Adrenal gland (tissue), 12 donors: ENCODE results near the gene C9. TPM values are rescaled to one million over a fixed set of nuclear protein-coding genes. Genes with fewer than 3 reads are reported as not detected.

ENCODE experiments used
- DNase-seq, 7 donors: peaks; one replicate each; pipeline ENCODE4 v3.0.0-alpha.2; 2019 to 2020
- H3K27ac ChIP-seq, 5 donors: fragments of 200-600 bp; sonication (generic) in 4 of 5; 1 replicate in 3 of 5; 2 replicates in 2 of 5; pipeline versions ENCODE4 v1.5.1 to v1.8.0; 2016 to 2020; ENCODE audit warnings: mild to moderate bottlenecking in 1 of 5
- H3K27me3 ChIP-seq: fragments of 200-600 bp; 2 replicates; pipeline ENCODE4 v1.8.0; 2021
- H3K36me3 ChIP-seq, 2 donors: fragments of 200-600 bp; replicated peaks in 1 of 2; 1 replicate in 1 of 2; 2 replicates in 1 of 2; pipeline versions ENCODE4 v1.5.1 to v1.8.0; 2018 to 2022
- H3K4me1 ChIP-seq, 2 donors: fragments of 200-600 bp; replicated peaks in 1 of 2; 1 replicate in 1 of 2; 2 replicates in 1 of 2; pipeline versions ENCODE4 v1.5.1 to v1.8.0; 2018 to 2021
- H3K4me3 ChIP-seq, 4 donors: fragments of 200-600 bp; sonication (generic) in 3 of 4; one replicate each; pipeline ENCODE4 v1.5.1; 2016 to 2018
- H3K9me3 ChIP-seq, 3 donors: fragments of 200-600 bp; sonication (generic) in 1 of 3; replicated peaks in 1 of 3; 1 replicate in 2 of 3; 2 replicates in 1 of 3; pipeline versions ENCODE4 v1.5.1 to v1.8.0; 2016 to 2021
- POLR2A ChIP-seq, 2 donors: fragments of 450-650 bp; IDR thresholded peaks; one replicate each; pipeline ENCODE4 v1.6.1; 2017; ENCODE audit warnings: antibody characterized with exemption in 2 of 2, mild to moderate bottlenecking in 2 of 2, moderate library complexity in 1 of 2
- WGBS, 4 donors: extraction: QIAGEN DNeasy Blood & Tissue Kit in 2 of 4; methylation state at CpG; one replicate each; pipeline versions ENCODE4 v1.1.5 to v1.1.7; 2013 to 2017; 5-methylcytosine and 5-hydroxymethylcytosine counted together
- intact Hi-C, 2 donors: fragments of 100-400 bp; cut with DNase I; formaldehyde crosslinking; loops; one replicate each; pipeline versions ENCODE4 v1.14.1 to v1.15.0; 2022 to 2023
- polyA plus RNA-seq, 3 donors: library from polyadenylated mRNA; stranded (reverse); fragments of 200-250 nt in 2 of 3; fragments of 350-450 nt in 1 of 3; fragmentation: Illumina TruSeq in 1 of 3; extraction: RNeasy Lipid Tissue Mini Kit (QIAGEN cat#74804) in 1 of 3; gene quantifications; one replicate each; pipeline ENCODE4 v1.2.3, GENCODE V29; 2013 to 2014
- total RNA-seq, 9 donors: library from RNA; depleted of rRNA in 4 of 9; stranded (reverse); fragments of >200 nt in 4 of 9; fragments of 120-200 nt in 1 of 9; fragmentation: NEBNext Ultra II Directional in 1 of 9; extraction: Animal tissue kit (Norgen Biotek cat#: 25700) in 1 of 9; gene quantifications; one replicate each; pipeline versions ENCODE4 v1.1.0 to v1.2.4, GENCODE V29; 2013 to 2023
- TF ChIP-seq, protein P1 (sequence below), 6 experiments: fragments of 450-650 bp in 4 of 6; fragments of 200-600 bp in 2 of 6; sonication (generic) in 1 of 6; IDR thresholded peaks; 1 replicate in 5 of 6; 2 replicates in 1 of 6; pipeline versions ENCODE4 v1.5.1 to v1.8.0; 2016 to 2021; ENCODE audit warnings: antibody characterized with exemption in 6 of 6, mild to moderate bottlenecking in 2 of 6, moderate library complexity in 1 of 6
- donor health status: healthy with polysubstance abuse.
- donor health status: Bipolar disorder and iron deficiency.
- donor health status: DM: yes; HTN: yes; CAD: no.
- donor health status: DM: no; HTN: no; CAD: no.
- donor health status: DM: no; HTN: no; CAD: no.
- donor health status: DM: yes; HTN: yes; CAD: no.

Gene C9
- total and polyA plus RNA-seq, 12 donors: 0.07 to 0.54 (median 0.40) TPM; not detected in 5

DNA sequence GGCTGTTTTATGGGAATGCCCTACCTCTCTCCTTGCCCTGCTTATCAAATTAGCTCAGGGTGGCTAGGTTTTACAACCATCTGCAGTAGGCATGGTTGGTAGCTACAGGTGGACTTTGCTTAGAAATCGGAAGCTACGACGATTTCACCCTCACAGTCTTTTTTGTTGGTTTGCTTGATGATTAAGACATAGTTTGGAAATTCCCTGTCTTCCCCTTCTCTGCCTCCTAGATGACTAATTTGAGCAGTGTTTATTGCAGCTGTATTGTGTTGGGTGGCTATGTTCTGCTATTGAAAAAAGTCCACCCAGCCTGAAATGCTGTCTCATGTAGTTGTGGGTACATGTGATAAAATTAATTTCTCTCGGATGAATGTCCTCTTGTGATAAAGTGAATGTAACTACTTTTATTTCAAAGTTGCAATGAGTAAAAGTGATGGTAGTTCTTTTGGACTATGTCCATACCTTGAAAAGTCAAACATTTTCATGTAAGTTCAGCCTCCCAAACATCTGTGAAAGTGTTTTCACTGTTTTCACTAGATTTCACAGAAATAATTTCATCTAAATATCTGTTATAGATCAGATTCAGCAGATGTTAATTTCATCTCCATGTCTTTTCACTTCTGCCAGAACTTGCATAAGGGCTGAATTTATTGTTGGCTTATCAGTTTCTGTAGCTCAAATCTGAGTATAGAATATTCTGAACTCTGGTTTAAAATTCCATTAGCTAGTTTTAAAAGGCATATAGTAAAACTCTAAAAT, 107.6 kb downstream of the C9 start:
- H3K9me3 ChIP-seq: no peaks in the 10 kb centered on the region
- intact Hi-C loops: no loop called here
- TF ChIP-seq, protein P1, sequence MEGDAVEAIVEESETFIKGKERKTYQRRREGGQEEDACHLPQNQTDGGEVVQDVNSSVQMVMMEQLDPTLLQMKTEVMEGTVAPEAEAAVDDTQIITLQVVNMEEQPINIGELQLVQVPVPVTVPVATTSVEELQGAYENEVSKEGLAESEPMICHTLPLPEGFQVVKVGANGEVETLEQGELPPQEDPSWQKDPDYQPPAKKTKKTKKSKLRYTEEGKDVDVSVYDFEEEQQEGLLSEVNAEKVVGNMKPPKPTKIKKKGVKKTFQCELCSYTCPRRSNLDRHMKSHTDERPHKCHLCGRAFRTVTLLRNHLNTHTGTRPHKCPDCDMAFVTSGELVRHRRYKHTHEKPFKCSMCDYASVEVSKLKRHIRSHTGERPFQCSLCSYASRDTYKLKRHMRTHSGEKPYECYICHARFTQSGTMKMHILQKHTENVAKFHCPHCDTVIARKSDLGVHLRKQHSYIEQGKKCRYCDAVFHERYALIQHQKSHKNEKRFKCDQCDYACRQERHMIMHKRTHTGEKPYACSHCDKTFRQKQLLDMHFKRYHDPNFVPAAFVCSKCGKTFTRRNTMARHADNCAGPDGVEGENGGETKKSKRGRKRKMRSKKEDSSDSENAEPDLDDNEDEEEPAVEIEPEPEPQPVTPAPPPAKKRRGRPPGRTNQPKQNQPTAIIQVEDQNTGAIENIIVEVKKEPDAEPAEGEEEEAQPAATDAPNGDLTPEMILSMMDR (IDR thresholded peaks at IDR 0.05): no peak
- TF ChIP-seq POLR2A (IDR thresholded peaks at IDR 0.05): no peak
- H3K4me3 ChIP-seq: no peak overlapping the region
- H3K4me1 ChIP-seq: no peaks in the 10 kb centered on the region
- no peak overlapping the region for H3K27ac ChIP-seq
- H3K27me3 ChIP-seq: no peaks in the 10 kb centered on the region
- no peaks in the 10 kb centered on the region for H3K36me3 ChIP-seq
- WGBS, 4 donors: 52 to 72% (median 60%) methylated on average over 4 of the region's 4 CpGs
- DNase-seq: no peak

DNA sequence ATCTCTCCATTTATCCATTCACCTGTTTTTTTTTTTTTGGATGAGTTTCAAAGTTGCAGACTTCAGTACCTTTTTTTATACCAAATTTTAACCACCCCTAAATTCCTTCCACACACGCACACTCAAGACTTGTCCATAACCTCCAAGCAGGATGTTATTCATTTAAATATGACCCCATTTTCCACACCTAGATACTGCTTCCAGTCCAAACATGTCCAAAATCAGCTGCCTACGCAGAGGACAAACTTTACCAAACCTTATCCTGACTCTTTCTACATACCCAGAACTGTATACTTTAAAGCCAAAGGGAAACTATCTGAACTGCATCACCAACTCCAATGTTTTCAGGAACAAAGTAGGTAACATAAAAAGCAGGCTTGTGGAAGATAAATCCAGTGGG, 108.9 kb downstream of the C9 start:
- H3K36me3 ChIP-seq: no peaks in the 10 kb centered on the region
- H3K27ac ChIP-seq: no peak overlapping the region
- no peak for TF ChIP-seq POLR2A (IDR thresholded peaks at IDR 0.05)
- TF ChIP-seq, protein P1 (IDR thresholded peaks at IDR 0.05): no peak
- intact Hi-C loops: no loop called here
- WGBS, 4 donors: 88 to 93% (median 91%) methylated on average over 2 of the region's 2 CpGs
- DNase-seq: no peak
- H3K9me3 ChIP-seq: no peaks in the 10 kb centered on the region
- H3K4me1 ChIP-seq: no peaks in the 10 kb centered on the region
- H3K27me3 ChIP-seq: no peaks in the 10 kb centered on the region
- no peak overlapping the region for H3K4me3 ChIP-seq

DNA sequence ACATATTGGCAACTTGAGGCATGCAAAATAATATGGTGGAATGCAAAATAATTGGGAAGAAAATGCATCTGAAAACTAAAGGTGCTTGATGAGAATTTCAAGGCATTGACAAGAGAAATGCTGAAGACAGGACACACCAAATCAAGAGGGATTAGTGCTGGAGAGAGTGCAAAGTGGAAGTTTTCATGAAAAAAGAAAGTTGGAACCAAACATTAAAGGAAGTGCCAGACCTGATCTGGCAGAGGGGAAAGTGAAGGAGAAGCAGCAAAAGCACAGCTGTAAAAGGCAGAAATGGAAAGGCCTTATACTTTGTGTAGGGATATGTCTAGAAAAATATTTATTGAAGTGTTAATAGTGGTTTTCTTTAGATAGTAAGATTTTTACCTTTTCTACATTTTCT, 109.6 kb downstream of the C9 start:
- DNase-seq: no peak
- no peak overlapping the region for H3K4me3 ChIP-seq
- TF ChIP-seq, protein P1 (IDR thresholded peaks at IDR 0.05): no peak
- TF ChIP-seq POLR2A (IDR thresholded peaks at IDR 0.05): no peak
- no peaks in the 10 kb centered on the region for H3K27me3 ChIP-seq
- H3K36me3 ChIP-seq: no peaks in the 10 kb centered on the region
- H3K4me1 ChIP-seq: no peaks in the 10 kb centered on the region
- intact Hi-C loops: no loop called here
- no peak overlapping the region for H3K27ac ChIP-seq
- H3K9me3 ChIP-seq: no peaks in the 10 kb centered on the region

DNA sequence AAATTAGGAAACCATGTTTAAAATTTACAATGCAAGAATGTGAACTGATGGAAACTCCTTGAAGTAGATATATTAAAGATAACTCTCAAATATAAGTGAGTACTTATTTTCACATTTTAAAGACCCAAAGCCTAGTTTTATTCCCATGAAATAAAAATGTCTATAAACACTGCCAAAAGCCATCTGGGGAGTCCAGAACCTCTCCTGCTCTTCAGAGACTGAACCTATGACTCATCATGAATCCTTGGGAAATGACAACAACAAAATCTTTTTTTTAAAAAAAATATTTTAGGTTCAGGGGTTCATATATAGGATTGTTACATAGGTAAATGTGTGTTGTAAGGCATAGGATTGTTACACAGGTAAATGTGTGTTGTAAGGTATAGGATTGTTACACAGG, 111.1 kb downstream of the C9 start:
- Histone ChIP-seq H3K36me3 (no peaks in the 10 kb centered on the region), H3K4me1 (no peaks in the 10 kb centered on the region), H3K9me3 (no peaks in the 10 kb centered on the region), H3K27ac (no peak overlapping the region), H3K4me3 (no peak overlapping the region), H3K27me3 (no peaks in the 10 kb centered on the region)
- no peak for DNase-seq
- TF ChIP-seq, protein P1 (IDR thresholded peaks at IDR 0.05): no peak
- TF ChIP-seq POLR2A (IDR thresholded peaks at IDR 0.05): no peak
- intact Hi-C loops: no loop called here
